ENCODE data around the gene GOLM1. TPM values are rescaled to one million over a fixed set of nuclear protein-coding genes. Genes with fewer than 3 reads are reported as not detected.

The GOLM1 gene
- total RNA-seq, 3 donors from 2014 or later (not counting 1 experiment from before 2014, with no cell fraction given), result 12.9 to 24.4 (median 20.2) TPM

GRCh38 chr9:86141843-86142242 lies 42.5 kb upstream of the GOLM1 start:
- H3K4me3 Mint-ChIP-seq, result no peak overlapping the region
- intact Hi-C loops (cut with micrococcal nuclease), result no loop called here
- ATAC-seq, result no peak
- Histone ChIP-seq H3K36me3 (ENCODE audit: control insufficient read depth, insufficient read depth, low read length) (no peaks in the 10 kb centered on the region), H3K9me3 (ENCODE audit: control insufficient read depth, insufficient read depth, low read length) (peaks cover 4% of the 10 kb centered on the region), H3K4me1 (ENCODE audit: control insufficient read depth, insufficient read depth, low read length) (no peaks in the 10 kb centered on the region), H3K27ac (ENCODE audit: low read length) (no peak overlapping the region), H3K27me3 (ENCODE audit: control insufficient read depth, insufficient read depth, low read length) (no peaks in the 10 kb centered on the region), H3K4me3 (ENCODE audit: low read length) (no peak overlapping the region)
- 52% methylated on average over 3 of the region's 3 CpGs for WGBS (ENCODE audit: insufficient coverage)
- no peak for DNase-seq
- H3K36me3 Mint-ChIP-seq, result peaks cover 12% of the 10 kb centered on the region
- H3K27me3 Mint-ChIP-seq (ENCODE audit: low read depth in 2 of 2), result peaks cover 0 to 6% of the 10 kb centered on the region in 2 donors
- no peak overlapping the region for H3K27ac Mint-ChIP-seq
- TF ChIP-seq, protein P1, sequence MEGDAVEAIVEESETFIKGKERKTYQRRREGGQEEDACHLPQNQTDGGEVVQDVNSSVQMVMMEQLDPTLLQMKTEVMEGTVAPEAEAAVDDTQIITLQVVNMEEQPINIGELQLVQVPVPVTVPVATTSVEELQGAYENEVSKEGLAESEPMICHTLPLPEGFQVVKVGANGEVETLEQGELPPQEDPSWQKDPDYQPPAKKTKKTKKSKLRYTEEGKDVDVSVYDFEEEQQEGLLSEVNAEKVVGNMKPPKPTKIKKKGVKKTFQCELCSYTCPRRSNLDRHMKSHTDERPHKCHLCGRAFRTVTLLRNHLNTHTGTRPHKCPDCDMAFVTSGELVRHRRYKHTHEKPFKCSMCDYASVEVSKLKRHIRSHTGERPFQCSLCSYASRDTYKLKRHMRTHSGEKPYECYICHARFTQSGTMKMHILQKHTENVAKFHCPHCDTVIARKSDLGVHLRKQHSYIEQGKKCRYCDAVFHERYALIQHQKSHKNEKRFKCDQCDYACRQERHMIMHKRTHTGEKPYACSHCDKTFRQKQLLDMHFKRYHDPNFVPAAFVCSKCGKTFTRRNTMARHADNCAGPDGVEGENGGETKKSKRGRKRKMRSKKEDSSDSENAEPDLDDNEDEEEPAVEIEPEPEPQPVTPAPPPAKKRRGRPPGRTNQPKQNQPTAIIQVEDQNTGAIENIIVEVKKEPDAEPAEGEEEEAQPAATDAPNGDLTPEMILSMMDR (IDR thresholded peaks at IDR 0.05), result no peak
- no peaks in the 10 kb centered on the region for H3K4me1 Mint-ChIP-seq
- H3K9me3 Mint-ChIP-seq, result peaks cover 2 to 8% of the 10 kb centered on the region in 2 donors

DNA sequence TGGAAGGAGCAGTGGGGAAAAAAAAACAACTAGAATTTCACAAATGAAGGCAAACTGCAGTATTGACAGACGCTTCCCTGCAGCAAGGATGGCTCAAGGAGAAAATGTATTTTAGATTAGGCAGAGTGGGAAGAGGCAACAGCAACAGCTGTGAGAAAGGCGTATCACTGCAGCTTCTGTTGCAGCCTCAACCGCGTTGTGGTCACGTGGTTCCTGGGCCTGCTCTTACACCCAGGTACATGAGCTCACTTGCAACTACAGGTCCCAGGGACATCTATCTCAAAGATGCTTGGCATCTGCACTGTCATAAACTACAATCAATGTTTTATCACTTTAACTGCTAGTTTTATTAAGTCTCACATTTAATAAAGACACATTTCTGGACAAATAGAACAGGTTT lies 36.0 kb upstream of the GOLM1 start:
- intact Hi-C loops (cut with micrococcal nuclease), result no loop called here
- peaks cover 2 to 7% of the 10 kb centered on the region in 2 donors for H3K27me3 Mint-ChIP-seq (ENCODE audit: low read depth in 2 of 2)
- no peaks in the 10 kb centered on the region for H3K9me3 ChIP-seq (ENCODE audit: control insufficient read depth, insufficient read depth, low read length)
- no peaks in the 10 kb centered on the region for H3K4me1 ChIP-seq (ENCODE audit: control insufficient read depth, insufficient read depth, low read length)
- no peak overlapping the region for H3K27ac ChIP-seq (ENCODE audit: low read length)
- H3K4me3 Mint-ChIP-seq, result no peak overlapping the region
- no peaks in the 10 kb centered on the region for H3K36me3 ChIP-seq (ENCODE audit: control insufficient read depth, insufficient read depth, low read length)
- TF ChIP-seq, protein P1 (IDR thresholded peaks at IDR 0.05), result no peak
- no peaks in the 10 kb centered on the region for H3K36me3 Mint-ChIP-seq
- H3K4me3 ChIP-seq (ENCODE audit: low read length), result no peak overlapping the region
- no peaks in the 10 kb centered on the region for H3K27me3 ChIP-seq (ENCODE audit: control insufficient read depth, insufficient read depth, low read length)
- peak in 1 of 2 donors; percentile 7 for DNase-seq
- no peaks in the 10 kb centered on the region for H3K4me1 Mint-ChIP-seq
- WGBS (ENCODE audit: insufficient coverage), result 75% methylated on average over 5 of the region's 5 CpGs
- no peak overlapping the region for H3K27ac Mint-ChIP-seq
- no peaks in the 10 kb centered on the region for H3K9me3 Mint-ChIP-seq
- ATAC-seq, result no peak

DNA sequence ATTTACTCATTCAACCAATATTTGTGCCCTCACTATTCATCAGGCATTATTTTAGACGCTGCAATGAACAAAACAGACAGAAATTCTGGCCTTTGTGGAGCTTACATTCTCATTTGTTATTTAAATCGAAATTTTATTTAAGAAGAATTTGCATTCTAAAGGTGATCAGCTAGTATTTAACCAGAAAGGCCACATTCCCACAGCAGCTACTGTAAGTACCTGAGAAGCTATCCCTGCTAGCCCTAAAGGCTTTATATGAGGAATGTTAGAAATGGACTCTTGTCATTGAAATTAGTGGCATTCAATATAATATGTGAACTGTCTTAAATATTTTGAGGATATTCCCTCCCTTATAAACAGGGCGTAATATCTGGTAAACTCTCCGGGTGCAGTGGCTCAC lies 35.0 kb upstream of the GOLM1 start:
- TF ChIP-seq, protein P1 (IDR thresholded peaks at IDR 0.05), result no peak
- Histone ChIP-seq H3K36me3 (ENCODE audit: control insufficient read depth, insufficient read depth, low read length) (no peaks in the 10 kb centered on the region), H3K27me3 (ENCODE audit: control insufficient read depth, insufficient read depth, low read length) (no peaks in the 10 kb centered on the region), H3K9me3 (ENCODE audit: control insufficient read depth, insufficient read depth, low read length) (no peaks in the 10 kb centered on the region), H3K4me3 (ENCODE audit: low read length) (no peak overlapping the region), H3K27ac (ENCODE audit: low read length) (no peak overlapping the region), H3K4me1 (ENCODE audit: control insufficient read depth, insufficient read depth, low read length) (no peaks in the 10 kb centered on the region)
- ATAC-seq (no peak), DNase-seq (no peak)
- H3K27ac Mint-ChIP-seq, result no peak overlapping the region
- H3K9me3 Mint-ChIP-seq, result no peaks in the 10 kb centered on the region
- peaks cover 2 to 7% of the 10 kb centered on the region in 2 donors for H3K27me3 Mint-ChIP-seq (ENCODE audit: low read depth in 2 of 2)
- intact Hi-C loops (cut with micrococcal nuclease), result no loop called here
- H3K36me3 Mint-ChIP-seq, result no peaks in the 10 kb centered on the region
- 100% methylated on average over 2 of the region's 4 CpGs for WGBS (ENCODE audit: insufficient coverage)
- H3K4me1 Mint-ChIP-seq, result no peaks in the 10 kb centered on the region
- H3K4me3 Mint-ChIP-seq, result no peak overlapping the region

- H3K27ac ChIP-seq (ENCODE audit: low read length), result no peak overlapping the region
- intact Hi-C loops (cut with micrococcal nuclease), result no loop called here
- Mint-ChIP-seq H3K4me1 (no peaks in the 10 kb centered on the region), H3K4me3 (no peak overlapping the region), H3K9me3 (no peaks in the 10 kb centered on the region), H3K27ac (no peak overlapping the region), H3K27me3 (ENCODE audit: low read depth in 2 of 2) (peaks cover 5 to 10% of the 10 kb centered on the region in 2 donors), H3K36me3 (no peaks in the 10 kb centered on the region)
- ATAC-seq (no peak), DNase-seq (no peak)
- H3K4me3 ChIP-seq (ENCODE audit: low read length), result no peak overlapping the region
- H3K9me3 ChIP-seq (ENCODE audit: control insufficient read depth, insufficient read depth, low read length), result no peaks in the 10 kb centered on the region
- no peaks in the 10 kb centered on the region for H3K27me3 ChIP-seq (ENCODE audit: control insufficient read depth, insufficient read depth, low read length)
- H3K4me1 ChIP-seq (ENCODE audit: control insufficient read depth, insufficient read depth, low read length), result no peaks in the 10 kb centered on the region
- no peaks in the 10 kb centered on the region for H3K36me3 ChIP-seq (ENCODE audit: control insufficient read depth, insufficient read depth, low read length)
- WGBS (ENCODE audit: insufficient coverage), result 83% methylated on average over 4 of the region's 4 CpGs
- TF ChIP-seq, protein P1 (IDR thresholded peaks at IDR 0.05), result no peak
Measured at GRCh38 chr9:86128235-86128822, 29.0 kb upstream of the GOLM1 start.
